Cortex of kidney (tissue), 1 donor: ENCODE results near the gene HS6ST3.

Experiments used
- DNase-seq: peaks from one replicate; lab custom pipeline; 2025; lab: John Stamatoyannopoulos, UW

HS6ST3 gene

DNA sequence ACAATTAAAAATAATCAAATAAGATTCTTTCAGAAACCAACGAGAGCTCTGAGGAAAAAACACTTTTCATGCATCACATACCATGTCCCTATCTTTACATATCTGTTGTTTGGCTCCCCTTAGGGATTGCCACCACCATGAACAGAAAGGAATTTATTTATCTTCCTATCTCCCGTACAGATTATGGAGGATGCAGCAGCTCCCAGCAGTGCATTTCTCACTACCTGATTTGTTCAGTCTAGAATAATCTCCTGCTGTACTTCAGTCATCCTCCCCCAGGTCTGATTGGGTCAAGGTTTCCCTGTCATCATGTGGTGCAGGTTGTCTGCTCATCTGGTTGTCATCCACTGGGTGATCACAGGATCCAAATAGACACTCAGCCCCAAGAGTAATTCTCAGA lies 453.1 kb downstream of the HS6ST3 start:
- DNase-seq, result no peak

DNA sequence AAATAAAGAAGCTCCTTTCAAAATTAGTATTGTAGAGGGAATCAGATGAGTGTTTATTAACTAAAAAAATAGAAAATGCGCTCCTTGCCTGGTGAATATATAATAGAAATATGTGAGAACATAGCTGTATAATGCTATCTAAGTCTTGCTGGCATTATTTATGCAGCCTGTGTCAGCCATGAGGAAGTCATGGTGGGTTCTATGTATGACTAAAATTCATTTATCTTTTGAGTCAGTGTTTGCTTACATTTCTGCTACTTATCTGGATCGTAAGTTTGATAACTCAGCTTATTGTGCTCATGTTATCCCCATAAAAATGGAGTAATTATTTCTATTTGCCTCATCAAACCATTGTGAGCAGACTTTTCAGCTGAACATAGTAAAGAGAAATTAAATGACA lies 455.1 kb downstream of the HS6ST3 start:
- no peak for DNase-seq

DNA sequence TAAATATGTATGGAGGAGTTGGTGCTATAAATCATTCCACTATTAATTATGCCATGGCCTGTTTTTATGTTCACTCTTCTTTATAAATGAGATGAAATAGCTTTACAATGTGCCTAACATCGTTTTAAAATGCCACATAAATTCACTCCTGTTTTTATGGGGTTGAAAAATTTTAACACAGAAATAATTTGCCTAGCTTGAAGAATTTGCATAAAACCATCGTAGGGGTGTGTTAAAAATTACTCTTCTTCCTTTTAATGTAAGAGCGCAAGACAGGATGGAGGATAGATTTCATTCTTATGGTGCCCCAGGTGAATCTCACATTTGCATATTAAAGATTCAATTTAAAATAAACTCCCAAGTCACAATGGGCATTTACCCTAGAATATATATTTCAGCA lies 456.6 kb downstream of the HS6ST3 start:
- DNase-seq, result no peak

DNA sequence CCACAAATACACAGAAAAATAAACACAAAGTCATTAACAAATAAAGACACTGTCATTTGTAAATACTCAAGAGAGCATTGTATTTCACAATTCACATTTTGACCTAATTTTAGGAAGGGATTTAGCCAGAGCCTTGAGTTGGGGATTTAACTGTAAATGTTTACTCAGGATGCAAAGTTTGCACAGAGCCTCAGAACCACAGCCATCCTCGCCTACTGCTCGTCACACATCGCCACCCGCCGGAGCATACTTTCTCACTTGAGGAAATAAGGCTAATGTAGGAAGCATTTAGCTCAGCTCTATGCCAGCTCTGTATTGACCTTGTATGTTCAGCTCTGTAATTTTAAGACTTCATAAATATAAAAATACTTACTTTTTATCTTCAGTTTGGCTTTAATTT lies 461.6 kb downstream of the HS6ST3 start:
- DNase-seq, result no peak

DNA sequence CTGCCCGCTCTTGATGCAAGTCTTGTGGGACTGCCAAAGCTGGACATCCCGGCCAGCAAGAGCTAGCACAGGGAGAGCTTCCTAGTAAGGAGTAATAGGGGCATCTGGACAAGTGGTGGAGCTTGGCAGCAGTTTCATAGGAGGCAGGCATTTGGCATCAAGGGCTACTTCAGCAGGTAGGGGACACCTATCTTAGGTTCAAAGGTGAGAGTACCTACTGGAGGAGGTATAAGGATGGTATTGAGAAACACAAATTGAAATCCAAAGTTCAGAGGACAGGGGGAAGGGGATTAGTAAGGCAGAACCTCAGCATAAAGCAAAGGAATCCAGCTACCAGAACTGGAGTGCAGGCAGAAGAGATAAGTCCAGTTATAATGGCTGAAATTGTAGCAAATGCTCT lies 462.7 kb downstream of the HS6ST3 start:
- DNase-seq, result no peak

DNA sequence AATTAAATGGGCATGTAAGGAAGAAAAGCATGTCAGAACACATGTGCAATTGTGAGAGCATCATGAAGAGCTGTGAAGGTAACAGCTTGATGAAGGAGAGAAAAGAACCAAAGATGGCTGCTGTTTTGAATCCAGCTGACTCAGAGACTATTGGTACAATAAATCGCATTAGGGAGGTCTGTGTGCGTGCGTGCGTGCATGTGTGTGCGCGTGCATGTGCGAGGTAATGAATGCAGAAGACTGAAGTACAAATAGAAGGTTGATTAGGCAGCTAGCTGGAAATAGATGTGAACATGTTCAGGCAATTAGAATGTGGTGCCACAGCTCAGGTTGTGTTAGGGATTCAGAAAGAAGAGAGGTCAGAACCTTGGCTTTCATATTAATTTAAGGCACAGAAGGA lies 463.9 kb downstream of the HS6ST3 start:
- DNase-seq, result no peak

DNA sequence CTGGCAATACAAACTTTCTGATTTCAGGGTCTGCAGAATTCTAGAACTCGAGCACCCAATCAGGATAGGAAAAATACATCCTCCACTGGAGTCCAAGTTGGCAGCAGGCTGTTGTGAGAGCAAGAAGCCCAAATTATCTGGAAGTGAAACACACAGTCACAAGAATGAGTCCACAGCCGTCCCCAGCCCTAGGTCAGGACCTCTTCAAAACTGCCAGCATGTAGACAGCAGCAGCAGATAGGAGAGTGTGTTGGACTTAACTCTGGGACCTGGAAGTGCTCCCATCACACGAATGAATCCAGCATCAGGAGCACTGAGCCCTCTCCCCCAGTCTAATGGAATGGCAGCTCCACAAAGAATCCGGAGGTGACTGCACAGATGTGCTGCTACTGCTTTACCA lies 483.7 kb downstream of the HS6ST3 start:
- no peak for DNase-seq

DNA sequence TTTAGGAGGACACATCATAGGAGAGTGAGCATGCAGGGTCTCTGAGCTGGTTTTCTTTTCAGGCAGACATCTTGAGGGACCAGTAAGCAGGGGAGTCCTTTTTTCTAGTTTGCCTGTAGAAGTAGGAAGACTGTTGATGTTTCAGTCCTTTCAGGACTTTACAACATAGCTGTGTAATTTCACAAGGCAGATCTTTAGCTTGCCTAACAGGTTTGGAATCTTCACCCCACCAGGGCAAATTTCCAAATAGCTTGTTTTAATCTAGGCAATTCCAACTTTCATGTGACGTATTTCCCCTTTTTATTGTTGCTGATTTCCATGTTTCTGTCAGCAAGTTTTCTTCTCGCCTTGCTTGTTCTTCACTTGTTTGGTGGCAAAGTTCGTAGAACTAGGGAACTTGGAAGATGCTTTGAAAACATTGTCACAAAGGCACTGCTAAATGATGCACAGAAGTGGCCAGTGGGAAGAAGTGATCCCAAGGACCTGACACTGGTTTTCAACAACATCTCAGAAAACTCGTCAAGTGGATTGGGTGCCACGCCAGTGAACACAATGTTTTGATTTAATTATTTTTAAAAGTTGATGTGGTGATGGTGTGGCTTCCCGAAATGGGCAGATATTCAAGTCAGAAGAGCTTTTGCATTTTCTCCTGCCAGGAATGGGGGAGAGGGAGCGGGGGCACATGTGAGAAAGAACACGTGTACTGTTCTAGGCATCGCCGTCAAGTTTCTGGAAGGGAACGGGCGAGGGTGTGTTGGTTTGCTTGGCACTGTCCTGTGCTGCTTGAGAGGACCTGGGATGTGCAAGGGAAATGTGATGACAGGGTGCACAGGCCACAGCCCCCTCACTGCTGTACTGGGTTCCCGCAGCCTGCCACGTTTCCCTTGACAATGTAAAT lies 485.8 kb downstream of the HS6ST3 start:
- no peak for DNase-seq

DNA sequence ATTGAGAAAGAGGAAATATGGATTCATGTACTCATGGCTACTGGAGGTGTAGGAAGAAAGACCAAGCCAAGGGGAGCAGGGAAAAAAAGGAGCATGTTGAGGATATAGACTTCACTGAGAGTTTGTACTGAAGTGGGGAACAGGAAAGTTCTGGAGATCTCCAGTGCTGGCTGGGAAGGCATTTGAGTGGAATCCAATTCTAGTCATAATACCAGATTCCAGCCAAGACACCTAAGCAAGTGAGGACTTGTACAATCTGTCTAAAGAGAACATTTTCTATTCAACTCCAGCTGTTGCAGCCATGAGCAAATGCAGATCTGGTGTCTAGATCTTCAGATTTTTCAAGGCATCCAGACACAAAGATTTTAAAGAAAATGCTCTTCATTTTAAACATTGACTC lies 491.8 kb downstream of the HS6ST3 start:
- DNase-seq, result no peak

DNA sequence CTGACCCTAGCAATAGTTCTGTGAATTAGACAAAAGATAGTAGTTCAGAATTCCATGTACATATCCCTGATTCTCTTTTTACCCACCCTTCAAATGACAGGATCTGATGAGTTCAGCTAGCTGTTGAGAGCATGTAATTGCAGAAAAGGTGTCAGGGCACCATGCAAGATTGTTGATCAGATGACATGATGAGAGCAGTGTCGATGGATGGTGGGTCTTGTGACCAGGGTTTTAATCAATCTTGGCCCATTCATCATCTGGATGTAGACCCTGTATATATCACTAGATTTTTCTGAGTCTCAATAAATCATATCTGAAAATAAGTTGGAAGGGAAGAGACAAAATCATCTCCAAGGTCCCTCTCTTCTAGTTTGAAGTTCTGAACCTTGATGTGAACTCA lies 525.3 kb downstream of the HS6ST3 start:
- no peak for DNase-seq

DNA sequence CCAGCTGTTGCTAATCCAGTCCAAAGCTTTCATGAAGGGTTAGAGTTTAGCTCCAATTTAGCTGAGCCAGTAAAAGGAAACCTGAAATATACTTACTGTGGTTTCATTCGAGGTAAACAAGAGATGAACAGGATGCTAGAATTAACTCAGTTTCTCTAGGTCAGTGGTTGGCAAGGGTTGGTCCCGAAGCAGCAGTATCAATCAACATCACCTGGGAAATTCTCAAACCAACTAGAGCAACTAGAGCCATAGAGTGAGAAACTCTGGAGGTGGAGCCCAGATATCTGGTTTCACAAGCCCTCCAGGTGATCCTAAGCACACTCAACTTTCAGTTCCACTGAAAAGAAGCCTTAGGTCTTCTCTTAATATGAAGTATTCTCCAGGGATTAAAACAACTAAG lies 527.6 kb downstream of the HS6ST3 start:
- DNase-seq, result no peak

DNA sequence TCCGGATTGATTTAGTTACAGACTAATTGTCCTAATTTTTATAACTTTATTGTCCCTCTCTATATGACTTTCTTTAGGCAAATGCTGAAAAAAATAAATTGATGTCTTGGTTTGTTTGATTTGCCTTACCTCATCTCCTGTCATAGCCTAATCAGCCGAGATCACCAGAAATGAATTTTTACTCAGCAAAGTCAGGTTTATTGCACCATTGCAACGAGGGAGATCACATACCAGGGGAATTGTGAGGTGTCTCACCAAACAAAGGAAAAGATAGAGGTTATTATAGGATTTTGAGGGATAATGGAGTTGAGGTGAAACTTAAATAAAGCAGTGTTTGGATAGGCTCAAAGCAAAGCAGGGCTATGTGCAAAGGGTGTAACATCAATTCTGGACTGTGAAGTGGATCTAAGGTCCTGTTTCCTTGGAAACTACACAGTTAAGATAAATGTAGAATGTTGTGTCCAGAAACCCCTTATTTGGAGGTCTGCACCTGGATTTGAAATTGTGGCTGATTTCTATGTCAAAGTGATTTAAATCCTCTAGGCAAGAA lies 531.8 kb downstream of the HS6ST3 start:
- DNase-seq, result no peak

DNA sequence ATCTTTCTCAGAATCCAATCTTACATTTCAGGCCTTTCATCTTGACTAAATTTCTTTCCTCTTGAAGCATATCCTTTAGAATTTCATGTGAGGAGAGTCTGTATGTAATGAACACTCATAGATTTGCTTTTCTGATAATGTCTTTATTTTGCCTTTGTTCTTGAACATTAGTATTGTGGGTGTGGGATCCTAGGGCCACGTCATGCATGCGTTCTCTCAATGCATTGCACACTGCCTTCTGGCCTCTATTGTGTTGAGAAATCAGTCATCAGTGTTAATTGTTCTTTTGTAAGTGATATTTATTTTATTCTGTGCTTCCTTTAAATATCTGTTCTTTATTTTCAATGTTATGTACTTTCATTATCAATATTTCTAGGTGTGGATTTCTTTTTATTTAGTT lies 539.4 kb downstream of the HS6ST3 start:
- DNase-seq, result no peak

DNA sequence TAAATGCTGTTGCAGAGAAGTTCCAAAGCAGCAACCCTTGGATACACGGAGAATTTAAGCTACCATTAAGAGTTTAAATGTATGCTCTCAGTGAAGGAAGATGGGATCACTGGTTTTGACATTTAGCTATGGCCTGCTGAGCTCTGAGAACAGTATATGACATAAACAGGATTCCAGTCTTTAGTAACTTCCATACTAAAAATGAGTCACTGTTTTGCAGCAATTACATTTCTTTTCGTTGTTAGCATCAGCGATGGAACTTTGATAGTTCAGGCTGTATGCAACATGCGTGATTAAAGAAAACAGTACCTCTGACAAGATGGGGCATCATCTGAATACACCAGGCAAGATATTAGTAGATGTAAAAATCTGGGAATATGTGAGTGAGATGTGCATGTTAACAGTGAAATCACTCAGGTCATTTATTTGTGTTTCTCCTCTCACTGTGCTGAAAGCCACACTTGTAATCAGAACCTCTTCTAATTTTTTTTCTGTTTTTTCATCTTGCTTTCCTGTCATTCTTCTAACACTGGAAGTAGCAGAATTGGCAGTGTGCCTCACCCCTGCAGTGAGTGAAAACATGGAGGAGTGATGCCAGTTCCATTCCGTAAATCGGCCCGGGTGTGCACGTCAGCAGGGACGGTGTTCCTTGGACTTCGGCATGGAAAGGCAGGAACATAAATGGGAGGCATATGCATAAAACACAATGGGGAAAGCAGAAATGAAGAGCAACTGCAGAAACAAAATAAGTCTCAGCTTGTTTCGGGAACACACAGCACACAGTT lies 542.8 kb downstream of the HS6ST3 start:
- DNase-seq, result no peak

DNA sequence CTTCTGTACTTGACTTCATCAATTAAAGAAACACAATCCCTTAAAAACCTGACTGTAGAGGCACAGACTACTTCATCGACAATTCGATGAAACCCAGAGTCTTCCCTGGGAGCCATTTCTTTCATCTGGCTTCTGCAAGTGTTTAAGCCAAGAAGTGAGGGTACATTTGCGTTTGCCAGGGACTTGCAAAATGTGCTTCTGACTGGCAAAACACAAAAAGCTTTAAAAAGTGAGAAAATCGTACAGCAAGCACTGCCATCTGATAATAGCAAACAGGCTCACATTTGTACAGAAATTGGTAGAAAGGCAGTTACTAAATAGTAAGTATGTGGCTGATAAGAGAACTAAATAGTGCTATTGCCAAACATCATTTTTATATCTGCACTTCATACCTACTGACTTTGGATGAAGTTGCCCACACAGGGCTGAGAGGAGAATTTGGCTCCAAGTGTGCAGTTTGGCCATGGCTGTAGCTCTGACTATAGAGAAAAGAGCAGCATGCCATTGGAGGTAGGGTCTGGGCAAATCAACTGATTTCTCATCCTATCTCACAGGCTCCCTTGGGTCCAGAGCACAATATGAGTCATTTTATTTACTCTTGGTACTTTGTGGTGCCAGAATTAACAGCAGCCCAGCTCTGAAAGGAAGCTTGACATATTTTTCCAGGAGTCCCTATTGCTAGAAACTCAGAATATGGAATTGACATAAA lies 546.2 kb downstream of the HS6ST3 start:
- DNase-seq, result no peak

DNA sequence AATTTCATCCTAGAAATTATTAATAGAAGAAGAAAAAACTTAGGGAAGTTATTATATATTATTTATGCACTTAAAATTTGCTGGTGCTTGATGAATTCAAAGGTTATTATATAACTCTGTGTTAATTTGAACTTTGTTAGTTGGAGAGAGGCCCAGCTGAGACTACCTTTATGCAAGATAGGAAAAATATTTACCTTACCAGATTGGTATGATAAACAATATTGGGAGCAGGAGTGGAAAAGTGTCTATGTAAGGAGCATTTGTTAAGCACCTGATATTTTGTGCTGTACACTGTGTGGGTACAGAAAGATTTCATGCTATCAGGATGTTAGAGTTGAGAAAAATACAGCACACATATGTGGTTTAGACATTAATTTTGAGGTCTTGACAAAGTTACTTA lies 547.1 kb downstream of the HS6ST3 start:
- no peak for DNase-seq

DNA sequence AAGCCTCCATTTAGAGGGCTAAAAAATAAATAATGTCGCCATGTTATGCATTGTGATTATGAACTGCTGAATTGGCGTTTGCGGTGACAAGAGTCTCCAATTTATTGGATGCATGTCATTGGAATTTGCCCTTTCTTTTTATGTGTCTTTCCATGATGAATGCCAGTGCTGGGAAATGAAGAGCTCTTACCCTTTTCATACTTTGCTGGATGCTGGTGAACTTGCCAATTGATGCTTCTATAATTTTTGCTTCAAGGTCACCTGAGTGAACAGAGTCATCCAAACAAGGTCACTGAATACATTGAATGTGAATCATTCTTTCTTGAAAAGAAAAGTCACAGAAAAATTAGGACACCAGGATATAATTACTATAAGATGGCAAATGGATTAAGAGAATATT lies 556.2 kb downstream of the HS6ST3 start:
- no peak for DNase-seq

DNA sequence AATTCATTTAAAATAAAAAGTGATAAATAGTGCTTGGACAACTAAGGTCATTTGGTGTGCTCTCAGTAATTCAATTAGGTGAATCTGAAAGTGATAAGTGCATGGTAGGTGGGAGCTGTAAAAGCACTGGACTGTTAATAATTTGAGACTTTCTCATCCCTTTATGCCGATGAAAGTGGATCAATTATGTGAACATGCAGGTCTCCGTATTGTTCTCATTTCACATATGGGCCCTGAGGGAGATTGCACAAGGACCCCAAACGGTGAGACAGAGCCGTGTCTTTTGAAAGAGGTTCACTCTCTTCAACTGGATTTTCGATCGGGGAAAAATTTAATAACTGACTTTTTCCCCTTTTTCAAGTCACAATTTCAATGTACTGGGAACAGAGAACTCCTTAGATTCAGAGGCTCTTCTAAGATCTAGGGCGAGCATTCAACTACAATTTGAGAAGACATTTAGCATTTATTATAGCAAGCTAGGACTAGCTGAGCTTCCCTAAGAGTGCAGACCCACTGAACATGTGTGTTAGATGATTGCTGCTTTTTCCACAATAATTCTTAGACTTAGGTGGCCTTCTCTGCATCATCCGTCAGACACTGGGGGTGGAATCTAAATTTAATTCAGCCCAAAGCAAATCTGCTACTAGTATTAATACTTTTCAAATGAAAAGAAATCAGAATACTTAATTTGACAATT lies 556.8 kb downstream of the HS6ST3 start:
- DNase-seq, result no peak

DNA sequence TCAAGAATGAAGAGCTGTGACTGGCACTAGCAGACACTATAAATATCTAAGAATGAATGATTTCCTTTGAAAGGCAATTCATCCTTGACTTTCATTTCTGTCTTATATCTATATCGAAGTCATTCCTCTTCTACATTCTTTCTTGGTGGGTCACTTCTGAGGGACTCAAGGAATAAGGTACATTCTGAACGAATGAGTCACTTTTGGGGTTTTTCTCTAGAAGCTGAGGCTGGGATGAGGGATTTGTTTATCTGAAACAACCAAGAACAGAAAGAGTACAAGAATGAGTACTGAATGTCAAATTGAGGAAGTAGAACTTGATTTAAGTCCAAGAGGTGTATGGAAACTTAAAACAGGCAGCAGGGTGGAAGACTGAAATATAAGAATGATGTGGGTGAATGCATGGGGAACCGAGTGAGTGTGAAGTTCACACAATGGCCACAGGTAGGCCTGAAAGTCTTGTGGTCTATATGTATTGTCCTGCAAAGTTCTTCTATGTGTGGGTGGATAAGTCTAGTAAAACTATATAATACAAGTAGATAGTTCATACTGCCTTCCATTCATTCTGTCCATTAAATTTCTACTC lies 560.5 kb downstream of the HS6ST3 start:
- DNase-seq, result no peak

DNA sequence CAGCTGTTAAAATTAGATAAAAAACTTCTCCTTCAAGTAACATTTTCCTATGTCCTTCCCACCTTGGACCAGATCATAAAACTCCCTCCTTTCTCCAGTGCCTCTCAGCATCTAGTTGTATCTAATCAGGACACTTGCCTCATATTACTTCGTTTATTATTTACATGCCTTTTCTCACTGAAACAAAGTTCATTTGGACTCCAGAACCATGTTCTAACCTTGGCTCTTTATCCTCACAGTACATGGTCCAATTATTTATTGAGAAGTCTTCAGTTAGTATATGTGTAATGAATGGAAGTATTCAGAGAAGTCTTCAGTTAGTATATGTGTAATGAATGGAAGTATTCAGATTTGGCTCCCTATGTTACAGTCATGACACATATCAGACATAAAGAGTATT lies 561.7 kb downstream of the HS6ST3 start:
- DNase-seq, result no peak

DNA sequence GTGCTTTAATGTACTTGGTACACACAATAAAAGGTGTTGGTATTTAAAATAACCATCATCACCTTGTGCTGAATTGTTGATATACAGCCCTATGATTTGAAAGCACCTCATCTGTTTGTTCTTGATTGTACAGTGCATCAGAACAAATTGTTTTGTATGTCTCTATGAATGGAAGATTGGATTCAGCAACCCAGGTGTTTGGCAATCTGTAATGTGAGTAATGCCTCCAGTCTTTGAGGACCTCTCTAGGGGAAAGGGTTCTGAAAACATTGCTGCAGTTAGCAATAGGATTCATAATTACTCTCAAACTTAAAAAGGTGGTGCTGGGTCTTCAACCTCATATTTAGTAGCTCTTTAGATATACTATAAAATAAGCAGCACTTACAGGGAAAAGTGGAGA lies 562.6 kb downstream of the HS6ST3 start:
- no peak for DNase-seq
